GM10266 (cell line): Measurements from ENCODE around the gene CEACAM20.

Experiments
- DNase-seq: peaks from one replicate; pipeline ENCODE4 v3.0.0; 2012; ENCODE audit errors: extremely low spot score
- CTCF ChIP-seq: IDR thresholded peaks from 2 replicates; pipeline ENCODE4 v1.5.1; 2012; ENCODE audit warnings: mild to moderate bottlenecking, low read depth; ENCODE audit not compliant: control insufficient read depth, insufficient read depth; ENCODE audit errors: missing control alignments

The CEACAM20 gene

DNA sequence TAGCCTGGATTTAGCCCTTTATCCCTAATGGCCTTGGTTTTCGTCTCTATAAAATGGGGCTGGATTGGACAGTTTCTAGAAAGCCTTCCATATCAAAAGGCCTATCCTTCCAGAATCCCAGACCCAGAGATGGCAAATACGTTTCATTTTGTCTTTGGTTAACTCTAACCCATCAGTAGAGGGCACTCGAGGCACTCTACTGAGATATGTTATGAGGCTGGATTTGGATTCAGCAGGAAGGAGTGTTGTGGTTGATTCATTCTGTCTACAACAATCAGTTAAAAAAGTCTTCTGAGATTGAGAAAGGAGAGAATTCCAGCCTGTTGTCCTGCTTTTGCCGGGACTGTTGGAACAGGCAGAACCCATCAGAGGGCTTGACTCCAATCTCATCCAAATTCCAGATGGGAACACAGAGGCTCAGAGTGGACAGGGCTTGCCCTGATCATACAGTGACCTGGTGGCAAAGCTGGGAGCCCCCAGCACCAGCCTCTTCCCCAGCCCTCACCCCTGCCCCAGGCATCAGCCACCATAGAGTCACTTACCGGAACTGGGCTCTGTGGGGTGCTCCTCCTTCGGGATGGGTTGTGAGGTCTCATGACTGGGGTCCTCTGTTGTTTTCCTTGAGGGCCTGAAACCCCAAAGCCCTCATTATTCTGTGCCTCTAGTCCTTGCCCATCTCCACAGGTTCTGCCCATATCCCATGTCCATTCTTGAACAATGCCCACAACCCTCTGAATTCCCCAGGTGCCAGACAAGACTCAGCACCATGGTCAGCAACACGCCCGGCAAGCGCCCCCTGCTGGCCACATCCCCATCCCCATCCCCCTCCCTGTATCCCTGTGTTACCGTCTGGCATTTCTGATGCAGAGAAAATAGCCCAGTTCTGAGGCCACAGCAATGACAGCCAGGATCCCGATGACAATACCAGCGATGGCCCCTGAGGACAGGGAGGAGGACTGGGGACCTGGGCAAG lies 16.9 kb downstream of the CEACAM20 start:
- TF ChIP-seq CTCF: peak; percentile 32
- DNase-seq: no peak

- TF ChIP-seq CTCF: no peak
- DNase-seq: no peak
These were observed 20.0 kb downstream of the CEACAM20 start for GRCh38 chr19:44509478-44509877.

DNA sequence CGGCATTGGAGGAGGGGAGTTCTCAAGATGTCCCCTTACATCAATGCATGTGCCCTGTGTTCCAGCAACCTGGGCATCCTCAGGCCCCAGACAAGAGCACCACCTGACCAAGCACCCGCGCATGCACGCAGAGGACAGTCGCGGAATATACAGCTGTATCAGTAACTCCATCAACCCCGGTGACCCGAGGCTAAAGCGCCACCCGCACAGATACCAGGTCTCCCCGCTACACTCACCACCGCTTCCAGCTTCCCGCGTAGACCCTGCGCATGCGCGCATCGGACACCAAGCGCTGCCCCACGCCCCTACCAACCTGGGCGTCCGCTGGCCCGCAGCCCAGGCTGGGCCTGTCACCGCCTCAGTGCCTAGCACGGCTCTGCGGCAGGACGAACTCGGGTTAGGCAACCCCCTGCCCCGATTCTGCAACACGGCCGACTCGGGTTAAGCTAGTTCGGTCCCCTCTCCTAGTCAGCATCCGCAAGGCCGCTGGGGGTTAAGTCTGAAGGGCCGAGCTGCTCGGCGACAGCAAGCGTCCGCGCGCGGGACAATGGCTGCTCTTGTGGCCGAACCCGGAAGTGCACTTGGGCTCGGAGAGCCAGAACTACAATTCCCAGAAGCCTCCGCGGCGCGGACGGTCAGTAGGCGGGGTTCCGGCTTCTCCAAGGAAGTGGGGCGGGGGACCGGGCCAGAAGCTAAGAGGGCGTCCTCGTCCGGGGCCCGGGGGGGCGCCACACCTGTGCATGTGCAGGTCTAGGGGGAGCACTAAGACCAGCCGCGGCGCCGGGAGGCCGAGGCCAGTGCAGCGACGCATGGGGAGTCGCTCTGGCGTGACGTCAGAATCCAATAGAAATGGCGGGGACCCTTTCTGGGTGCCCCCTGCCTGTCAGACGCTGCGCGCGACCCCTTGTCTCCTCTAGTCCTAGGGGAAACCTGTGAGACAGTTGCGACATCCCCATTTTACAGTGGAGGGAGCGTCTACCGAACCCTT lies 29.2 kb downstream of the CEACAM20 start, which contains the start of gene ZNF180:
TSS of gene ZNF180 (minus strand) at position 561 of the 988 bp plus-strand sequence. CDS start 3,188 bp downstream, outside the sequence.
- peak; percentile 28 for TF ChIP-seq CTCF
- peak; percentile 94 for DNase-seq

DNA sequence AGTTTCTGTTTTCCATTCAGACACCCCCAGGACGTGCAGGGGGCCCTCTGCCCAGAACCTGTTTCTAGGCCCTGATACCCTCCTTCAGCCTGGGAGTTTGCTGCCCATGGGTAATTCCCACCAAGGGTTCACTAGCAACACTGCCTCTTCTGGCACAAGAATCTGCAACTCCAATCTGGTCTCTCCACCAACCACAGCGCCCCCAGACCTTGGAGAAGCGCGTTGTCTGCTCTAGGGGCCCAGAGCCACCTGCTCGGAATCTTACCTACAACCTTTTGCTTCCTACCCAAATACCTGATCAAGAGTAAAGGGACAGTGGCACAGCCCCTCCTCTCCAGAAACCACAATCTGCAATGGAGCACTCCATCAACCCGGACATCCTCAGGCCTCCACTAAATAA lies 29.9 kb downstream of the CEACAM20 start:
- TF ChIP-seq CTCF: no peak
- no peak for DNase-seq

GRCh38 chr19:44498988-44499387 lies 30.5 kb downstream of the CEACAM20 start:
- DNase-seq: no peak
- TF ChIP-seq CTCF: no peak

GRCh38 chr19:44496711-44497110 lies 32.8 kb downstream of the CEACAM20 start:
- no peak for DNase-seq

More at GRCh38 chr19:44496711-44497110, 32.8 kb downstream of the CEACAM20 start:
- TF ChIP-seq CTCF: no peak
